ENCODE data around the gene NINJ2.

NINJ2 gene

DNA sequence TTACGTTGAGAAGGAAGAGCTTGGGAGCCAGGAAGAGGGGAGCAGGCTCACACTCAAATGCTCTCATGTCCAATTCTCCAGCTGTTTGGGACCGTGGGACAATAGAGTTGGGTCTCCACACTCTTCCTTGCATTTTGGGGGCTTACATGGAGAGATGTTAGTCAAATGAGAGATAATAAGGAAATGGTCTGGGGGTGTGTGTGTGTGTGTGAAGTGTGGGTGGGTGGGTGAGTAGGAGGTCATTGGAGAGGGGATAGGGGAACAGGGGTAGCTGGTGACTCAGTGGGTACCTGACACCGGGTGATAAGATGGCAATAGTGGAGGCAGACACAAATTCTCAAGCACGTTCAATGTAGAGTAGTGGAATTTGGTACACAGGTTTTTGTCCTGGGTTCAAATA, 135.5 kb downstream of the NINJ2 start:
- no peak for DNase-seq (ENCODE audit: low spot score)

DNA sequence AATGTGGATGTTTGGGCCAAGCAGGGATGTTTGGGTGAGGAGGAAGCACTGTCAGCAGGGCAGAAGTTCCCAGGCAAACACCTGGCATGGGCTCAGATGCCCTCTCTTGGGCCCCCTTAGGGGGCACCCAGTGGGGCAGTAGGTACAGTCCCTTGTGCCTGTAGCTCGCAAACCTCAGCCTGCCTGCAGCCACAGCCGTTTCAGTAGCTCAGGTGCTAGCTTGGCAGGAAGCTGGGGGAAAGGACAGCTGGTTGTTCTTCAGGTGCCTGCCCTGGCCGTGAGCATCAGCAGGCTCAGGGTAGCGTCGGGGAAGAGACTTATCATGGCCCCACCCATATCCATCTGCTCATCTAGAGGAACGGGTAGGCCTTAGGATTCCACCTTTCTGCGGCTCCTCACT, 136.0 kb downstream of the NINJ2 start:
- no peak for DNase-seq (ENCODE audit: low spot score)

DNA sequence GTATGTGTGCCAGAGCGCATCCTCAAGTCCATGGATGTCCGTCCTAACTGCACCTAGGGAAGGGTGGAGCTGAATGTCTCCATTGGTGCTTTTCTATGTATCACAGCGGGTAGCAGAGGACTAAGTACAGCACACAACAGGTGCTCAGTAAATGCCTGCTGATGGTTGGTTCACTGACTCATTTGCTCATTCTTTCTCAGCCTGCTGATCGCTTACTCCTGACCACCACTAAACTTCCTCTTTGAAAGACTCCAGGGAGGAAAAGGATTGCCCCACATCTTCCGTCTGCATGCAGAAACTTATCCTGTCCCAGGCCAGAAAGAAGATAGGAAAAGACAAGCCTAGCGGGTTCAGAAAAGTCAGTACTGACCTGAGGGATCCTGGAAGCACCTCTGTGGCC, 137.2 kb downstream of the NINJ2 start:
- no peak for DNase-seq (ENCODE audit: low spot score)

DNA sequence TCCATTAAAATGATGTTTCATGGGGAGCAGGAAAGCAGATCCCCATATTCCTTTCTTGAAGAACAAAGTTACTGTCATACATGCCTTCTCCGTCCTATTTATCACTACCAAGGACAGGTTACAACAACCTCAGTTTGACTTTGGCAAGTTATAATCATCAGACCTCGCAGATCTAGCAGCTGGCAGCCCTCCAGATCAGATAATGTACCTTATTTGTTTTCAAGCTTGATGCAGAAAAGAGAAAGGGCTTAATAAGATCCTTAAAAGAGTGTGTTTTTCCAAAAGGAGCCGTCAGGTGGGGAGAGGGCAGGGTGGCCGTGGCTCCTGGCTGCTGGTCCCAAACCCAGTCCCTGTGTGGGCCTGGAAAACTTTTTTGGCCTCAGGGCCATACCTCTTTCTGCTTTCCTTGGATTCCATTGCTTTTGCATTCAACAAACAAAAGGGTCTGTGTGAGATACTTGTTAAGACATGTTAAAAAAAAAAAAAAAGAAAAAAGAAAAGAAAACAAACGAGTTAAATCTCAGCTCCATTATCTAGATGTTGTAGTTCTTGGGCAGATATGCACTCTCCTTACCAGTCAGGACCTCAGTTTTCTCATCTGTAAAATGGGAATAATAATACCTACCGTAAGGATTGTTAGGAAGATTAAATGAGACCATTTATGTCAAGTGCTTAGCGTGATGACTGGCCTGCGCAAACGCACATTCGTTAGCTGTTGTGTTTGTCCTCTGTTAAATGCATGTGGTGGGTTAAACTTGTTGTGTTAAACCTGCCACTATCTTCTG, 138.9 kb downstream of the NINJ2 start:
- DNase-seq (ENCODE audit: low spot score): no peak

DNA sequence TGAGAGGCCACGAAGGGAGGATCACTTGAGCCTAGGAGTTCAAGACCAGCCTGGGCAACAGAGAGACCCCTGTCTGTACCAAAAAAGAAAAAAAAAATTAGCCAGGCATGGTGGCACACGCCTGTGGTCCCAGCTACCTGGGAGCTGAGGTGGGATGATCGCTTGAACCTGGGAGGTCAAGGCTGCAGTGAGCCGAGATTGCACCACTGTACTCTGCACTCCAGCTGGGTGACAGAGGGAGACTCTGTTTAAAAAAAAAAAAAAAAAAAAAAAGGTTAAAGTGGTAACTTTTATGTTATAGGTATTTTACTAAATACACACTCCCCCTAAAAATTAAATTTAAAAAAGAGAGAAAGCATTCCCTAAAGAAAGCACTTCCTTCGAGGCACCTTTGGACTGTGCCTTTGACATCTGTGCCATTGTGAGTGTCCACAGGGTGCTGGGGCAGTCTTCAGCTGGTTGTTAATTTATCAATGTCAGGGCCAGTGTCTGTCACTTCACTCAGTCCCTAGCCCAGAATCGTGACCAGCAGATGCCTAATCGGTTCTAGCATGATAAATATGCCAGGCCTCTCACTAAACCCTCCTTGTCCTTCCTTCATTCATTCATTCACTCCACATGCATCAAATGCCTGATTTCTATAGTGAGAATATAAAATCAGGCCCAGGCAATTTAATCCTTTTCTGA, 140.4 kb downstream of the NINJ2 start:
- no peak for DNase-seq (ENCODE audit: low spot score)

DNA sequence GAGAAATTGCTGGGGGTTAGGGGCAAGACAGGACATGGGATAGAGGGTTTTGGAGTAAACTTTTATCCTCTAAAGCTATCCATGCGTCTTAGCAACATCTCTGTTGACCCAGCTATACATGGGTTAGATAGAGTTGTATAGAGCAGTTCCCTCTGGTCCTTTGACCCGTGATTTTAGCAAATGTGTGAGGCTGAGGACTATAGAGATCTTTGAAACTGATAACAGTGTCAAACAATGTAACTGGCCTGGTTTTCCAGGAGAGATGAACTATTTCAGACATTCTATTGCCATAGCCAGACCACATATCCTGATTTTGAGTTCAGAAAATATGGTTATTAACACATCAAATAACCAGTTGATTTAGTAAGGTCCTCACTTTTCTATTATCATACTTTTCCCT, 143.1 kb downstream of the NINJ2 start:
- no peak for DNase-seq (ENCODE audit: low spot score)

DNA sequence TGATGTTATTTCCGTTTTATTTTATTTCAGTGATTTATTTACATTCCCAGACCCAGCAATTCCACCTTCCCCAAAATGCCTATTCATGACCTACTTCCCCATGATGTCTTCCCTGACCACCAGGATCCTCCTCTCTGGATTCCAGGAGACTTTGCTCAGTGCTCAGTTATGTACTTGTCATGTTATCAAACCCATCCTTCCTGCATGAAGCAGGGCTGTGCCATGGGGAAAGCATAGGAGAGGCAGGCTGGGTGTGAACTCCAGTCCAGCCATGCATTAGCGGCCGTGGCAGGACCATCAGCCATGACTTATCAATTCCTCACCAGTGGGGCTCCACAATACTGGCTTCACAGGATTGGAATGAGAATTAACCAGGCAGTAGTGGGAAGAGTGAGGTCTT, 145.7 kb downstream of the NINJ2 start:
- no peak for DNase-seq (ENCODE audit: low spot score)

All from AG08396 (cell line).